GM12892 (cell line): ENCODE results near the gene G6PC1.

Experiments used
- POLR2AphosphoS5 ChIP-seq: IDR thresholded peaks from 2 replicates; pipeline ENCODE4 v1.6.1; 2011; ENCODE audit warnings: low read depth, low read length, control low read depth
- TAF1 ChIP-seq: IDR thresholded peaks from 2 replicates; pipeline ENCODE4 v1.6.1; 2011; ENCODE audit warnings: low read depth, mild to moderate bottlenecking, control low read depth, low read length, borderline replicate concordance

- TF ChIP-seq TAF1 (no peak), POLR2AphosphoS5 (no peak)
Observed at GRCh38 chr17:42913981-42914617, 13.5 kb downstream of the G6PC1 start.
